Measurements from ENCODE around the gene CCDC185. TPM values are rescaled to one million over a fixed set of nuclear protein-coding genes. Genes with fewer than 3 reads are reported as not detected.

The CCDC185 gene
- total and polyA plus RNA-seq, 2 experiments from 2014 or later, result 0.56 TPM; not detected in 1

DNA sequence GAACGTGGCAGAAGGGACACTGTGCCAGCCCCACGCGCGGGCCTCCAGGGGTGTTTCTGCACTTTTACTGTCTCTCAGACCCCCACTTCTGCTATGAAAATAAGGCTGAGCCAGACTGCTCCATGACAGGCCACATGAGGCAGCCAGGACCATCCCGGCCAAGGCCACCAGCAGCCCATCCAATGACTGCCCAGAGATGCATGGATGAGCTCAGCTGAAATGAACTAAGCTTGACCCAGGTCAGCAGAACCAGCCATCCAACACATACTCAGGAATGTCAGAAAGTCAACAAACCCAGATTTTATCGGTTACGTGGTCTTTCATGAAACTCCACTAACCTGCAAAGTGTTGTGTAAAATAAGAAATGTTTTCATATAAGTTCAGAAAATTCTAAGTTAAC, 51.2 kb downstream of the CCDC185 start:
- Mint-ChIP-seq H3K27ac (no peak overlapping the region), H3K4me1 (no peaks in the 10 kb centered on the region), H3K27me3 (ENCODE audit: insufficient read depth, low read depth, poor library complexity) (peaks cover 7% of the 10 kb centered on the region), H3K9me3 (peaks cover 60% of the 10 kb centered on the region), H3K4me3 (no peak overlapping the region), H3K36me3 (ENCODE audit: low read depth) (peaks cover 17% of the 10 kb centered on the region; the same call in 2 of the 3 replicates)
- no peak for ATAC-seq
- Histone ChIP-seq H4K20me1 (replicated peaks; ENCODE audit: insufficient read depth) (no peaks in the 10 kb centered on the region), H3K27me3 (ENCODE audit: insufficient read depth) (no peaks in the 10 kb centered on the region), H3K4me3 (no peak overlapping the region), H3F3A (replicated peaks; ENCODE audit: low read depth) (no peaks in the 10 kb centered on the region), H3K27ac (ENCODE audit: low read depth) (no peak overlapping the region), H3K9me2 (ENCODE audit: insufficient read depth) (peaks cover 11% of the 10 kb centered on the region; the same call in 1 of the 2 replicates), H3K36me3 (ENCODE audit: insufficient read depth) (0 out of 2 replicates have a peak, but pooled peaks cover 6% of the 10 kb centered on the region), H3K4me2 (no peak overlapping the region), H2AFZ (no peak overlapping the region), H3K4me1 (ENCODE audit: insufficient read depth) (no peaks in the 10 kb centered on the region), H3K79me2 (replicated peaks; ENCODE audit: insufficient read depth) (no peaks in the 10 kb centered on the region)
- TF ChIP-seq ZNF331 (CRISPR knock-in tag; IDR thresholded peaks at IDR 0.05; ENCODE audit: low read depth) (no peak), NANOG (IDR thresholded peaks at IDR 0.05; ENCODE audit: borderline replicate concordance) (no peak), ETS1 (IDR thresholded peaks at IDR 0.05) (no peak), STAT1 (IDR thresholded peaks at IDR 0.05; ENCODE audit: unreplicated experiment) (no peak), JUNB (IDR thresholded peaks at IDR 0.05; ENCODE audit: unreplicated experiment) (no peak), CREB1 (CRISPR knock-in tag; IDR thresholded peaks at IDR 0.05; ENCODE audit: low read depth) (no peak), ZNF114 (CRISPR knock-in tag; IDR thresholded peaks at IDR 0.05) (no peak), EZH2phosphoT487 (IDR thresholded peaks at IDR 0.05; ENCODE audit: unreplicated experiment) (no peak), EZH2 (IDR thresholded peaks at IDR 0.05; ENCODE audit: low read depth, unreplicated experiment) (no peak), CTCF (conservative IDR thresholded peaks at IDR 0.05; ENCODE audit: low read depth in 2 of 2) (no peak), POLR2AphosphoS5 (IDR thresholded peaks at IDR 0.05; ENCODE audit: low read depth) (no peak)
- TF ChIP-seq, protein P1, sequence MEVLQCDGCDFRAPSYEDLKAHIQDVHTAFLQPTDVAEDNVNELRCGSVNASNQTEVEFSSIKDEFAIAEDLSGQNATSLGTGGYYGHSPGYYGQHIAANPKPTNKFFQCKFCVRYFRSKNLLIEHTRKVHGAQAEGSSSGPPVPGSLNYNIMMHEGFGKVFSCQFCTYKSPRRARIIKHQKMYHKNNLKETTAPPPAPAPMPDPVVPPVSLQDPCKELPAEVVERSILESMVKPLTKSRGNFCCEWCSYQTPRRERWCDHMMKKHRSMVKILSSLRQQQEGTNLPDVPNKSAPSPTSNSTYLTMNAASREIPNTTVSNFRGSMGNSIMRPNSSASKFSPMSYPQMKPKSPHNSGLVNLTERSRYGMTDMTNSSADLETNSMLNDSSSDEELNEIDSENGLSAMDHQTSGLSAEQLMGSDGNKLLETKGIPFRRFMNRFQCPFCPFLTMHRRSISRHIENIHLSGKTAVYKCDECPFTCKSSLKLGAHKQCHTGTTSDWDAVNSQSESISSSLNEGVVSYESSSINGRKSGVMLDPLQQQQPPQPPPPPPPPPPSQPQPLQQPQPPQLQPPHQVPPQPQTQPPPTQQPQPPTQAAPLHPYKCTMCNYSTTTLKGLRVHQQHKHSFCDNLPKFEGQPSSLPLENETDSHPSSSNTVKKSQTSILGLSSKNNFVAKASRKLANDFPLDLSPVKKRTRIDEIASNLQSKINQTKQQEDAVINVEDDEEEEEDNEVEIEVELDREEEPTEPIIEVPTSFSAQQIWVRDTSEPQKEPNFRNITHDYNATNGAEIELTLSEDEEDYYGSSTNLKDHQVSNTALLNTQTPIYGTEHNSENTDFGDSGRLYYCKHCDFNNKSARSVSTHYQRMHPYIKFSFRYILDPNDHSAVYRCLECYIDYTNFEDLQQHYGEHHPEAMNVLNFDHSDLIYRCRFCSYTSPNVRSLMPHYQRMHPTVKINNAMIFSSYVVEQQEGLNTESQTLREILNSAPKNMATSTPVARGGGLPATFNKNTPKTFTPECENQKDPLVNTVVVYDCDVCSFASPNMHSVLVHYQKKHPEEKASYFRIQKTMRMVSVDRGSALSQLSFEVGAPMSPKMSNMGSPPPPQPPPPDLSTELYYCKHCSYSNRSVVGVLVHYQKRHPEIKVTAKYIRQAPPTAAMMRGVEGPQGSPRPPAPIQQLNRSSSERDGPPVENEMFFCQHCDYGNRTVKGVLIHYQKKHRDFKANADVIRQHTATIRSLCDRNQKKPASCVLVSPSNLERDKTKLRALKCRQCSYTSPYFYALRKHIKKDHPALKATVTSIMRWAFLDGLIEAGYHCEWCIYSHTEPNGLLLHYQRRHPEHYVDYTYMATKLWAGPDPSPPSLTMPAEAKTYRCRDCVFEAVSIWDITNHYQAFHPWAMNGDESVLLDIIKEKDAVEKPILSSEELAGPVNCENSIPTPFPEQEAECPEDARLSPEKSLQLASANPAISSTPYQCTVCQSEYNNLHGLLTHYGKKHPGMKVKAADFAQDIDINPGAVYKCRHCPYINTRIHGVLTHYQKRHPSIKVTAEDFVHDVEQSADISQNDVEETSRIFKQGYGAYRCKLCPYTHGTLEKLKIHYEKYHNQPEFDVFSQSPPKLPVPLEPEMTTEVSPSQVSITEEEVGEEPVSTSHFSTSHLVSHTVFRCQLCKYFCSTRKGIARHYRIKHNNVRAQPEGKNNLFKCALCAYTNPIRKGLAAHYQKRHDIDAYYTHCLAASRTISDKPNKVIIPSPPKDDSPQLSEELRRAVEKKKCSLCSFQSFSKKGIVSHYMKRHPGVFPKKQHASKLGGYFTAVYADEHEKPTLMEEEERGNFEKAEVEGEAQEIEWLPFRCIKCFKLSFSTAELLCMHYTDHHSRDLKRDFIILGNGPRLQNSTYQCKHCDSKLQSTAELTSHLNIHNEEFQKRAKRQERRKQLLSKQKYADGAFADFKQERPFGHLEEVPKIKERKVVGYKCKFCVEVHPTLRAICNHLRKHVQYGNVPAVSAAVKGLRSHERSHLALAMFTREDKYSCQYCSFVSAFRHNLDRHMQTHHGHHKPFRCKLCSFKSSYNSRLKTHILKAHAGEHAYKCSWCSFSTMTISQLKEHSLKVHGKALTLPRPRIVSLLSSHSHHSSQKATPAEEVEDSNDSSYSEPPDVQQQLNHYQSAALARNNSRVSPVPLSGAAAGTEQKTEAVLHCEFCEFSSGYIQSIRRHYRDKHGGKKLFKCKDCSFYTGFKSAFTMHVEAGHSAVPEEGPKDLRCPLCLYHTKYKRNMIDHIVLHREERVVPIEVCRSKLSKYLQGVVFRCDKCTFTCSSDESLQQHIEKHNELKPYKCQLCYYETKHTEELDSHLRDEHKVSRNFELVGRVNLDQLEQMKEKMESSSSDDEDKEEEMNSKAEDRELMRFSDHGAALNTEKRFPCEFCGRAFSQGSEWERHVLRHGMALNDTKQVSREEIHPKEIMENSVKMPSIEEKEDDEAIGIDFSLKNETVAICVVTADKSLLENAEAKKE (CRISPR knock-in tag; IDR thresholded peaks at IDR 0.05), result no peak
- TF ChIP-seq, protein P2, sequence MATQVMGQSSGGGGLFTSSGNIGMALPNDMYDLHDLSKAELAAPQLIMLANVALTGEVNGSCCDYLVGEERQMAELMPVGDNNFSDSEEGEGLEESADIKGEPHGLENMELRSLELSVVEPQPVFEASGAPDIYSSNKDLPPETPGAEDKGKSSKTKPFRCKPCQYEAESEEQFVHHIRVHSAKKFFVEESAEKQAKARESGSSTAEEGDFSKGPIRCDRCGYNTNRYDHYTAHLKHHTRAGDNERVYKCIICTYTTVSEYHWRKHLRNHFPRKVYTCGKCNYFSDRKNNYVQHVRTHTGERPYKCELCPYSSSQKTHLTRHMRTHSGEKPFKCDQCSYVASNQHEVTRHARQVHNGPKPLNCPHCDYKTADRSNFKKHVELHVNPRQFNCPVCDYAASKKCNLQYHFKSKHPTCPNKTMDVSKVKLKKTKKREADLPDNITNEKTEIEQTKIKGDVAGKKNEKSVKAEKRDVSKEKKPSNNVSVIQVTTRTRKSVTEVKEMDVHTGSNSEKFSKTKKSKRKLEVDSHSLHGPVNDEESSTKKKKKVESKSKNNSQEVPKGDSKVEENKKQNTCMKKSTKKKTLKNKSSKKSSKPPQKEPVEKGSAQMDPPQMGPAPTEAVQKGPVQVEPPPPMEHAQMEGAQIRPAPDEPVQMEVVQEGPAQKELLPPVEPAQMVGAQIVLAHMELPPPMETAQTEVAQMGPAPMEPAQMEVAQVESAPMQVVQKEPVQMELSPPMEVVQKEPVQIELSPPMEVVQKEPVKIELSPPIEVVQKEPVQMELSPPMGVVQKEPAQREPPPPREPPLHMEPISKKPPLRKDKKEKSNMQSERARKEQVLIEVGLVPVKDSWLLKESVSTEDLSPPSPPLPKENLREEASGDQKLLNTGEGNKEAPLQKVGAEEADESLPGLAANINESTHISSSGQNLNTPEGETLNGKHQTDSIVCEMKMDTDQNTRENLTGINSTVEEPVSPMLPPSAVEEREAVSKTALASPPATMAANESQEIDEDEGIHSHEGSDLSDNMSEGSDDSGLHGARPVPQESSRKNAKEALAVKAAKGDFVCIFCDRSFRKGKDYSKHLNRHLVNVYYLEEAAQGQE (IDR thresholded peaks at IDR 0.05; ENCODE audit: unreplicated experiment), result no peak
- DNase-seq (ENCODE audit: low spot score), result no peak

Measured in GM23338 (cell line).